IPS-NIHi7 (cell line): ENCODE measurements around the gene DDC.

ENCODE experiments used
- DNase-seq: peaks from one replicate; pipeline ENCODE4 v3.0.0; 2012; ENCODE audit warnings: mixed read lengths; ENCODE audit errors: extremely low spot score

DDC gene, protein sequence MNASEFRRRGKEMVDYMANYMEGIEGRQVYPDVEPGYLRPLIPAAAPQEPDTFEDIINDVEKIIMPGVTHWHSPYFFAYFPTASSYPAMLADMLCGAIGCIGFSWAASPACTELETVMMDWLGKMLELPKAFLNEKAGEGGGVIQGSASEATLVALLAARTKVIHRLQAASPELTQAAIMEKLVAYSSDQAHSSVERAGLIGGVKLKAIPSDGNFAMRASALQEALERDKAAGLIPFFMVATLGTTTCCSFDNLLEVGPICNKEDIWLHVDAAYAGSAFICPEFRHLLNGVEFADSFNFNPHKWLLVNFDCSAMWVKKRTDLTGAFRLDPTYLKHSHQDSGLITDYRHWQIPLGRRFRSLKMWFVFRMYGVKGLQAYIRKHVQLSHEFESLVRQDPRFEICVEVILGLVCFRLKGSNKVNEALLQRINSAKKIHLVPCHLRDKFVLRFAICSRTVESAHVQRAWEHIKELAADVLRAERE

DNA sequence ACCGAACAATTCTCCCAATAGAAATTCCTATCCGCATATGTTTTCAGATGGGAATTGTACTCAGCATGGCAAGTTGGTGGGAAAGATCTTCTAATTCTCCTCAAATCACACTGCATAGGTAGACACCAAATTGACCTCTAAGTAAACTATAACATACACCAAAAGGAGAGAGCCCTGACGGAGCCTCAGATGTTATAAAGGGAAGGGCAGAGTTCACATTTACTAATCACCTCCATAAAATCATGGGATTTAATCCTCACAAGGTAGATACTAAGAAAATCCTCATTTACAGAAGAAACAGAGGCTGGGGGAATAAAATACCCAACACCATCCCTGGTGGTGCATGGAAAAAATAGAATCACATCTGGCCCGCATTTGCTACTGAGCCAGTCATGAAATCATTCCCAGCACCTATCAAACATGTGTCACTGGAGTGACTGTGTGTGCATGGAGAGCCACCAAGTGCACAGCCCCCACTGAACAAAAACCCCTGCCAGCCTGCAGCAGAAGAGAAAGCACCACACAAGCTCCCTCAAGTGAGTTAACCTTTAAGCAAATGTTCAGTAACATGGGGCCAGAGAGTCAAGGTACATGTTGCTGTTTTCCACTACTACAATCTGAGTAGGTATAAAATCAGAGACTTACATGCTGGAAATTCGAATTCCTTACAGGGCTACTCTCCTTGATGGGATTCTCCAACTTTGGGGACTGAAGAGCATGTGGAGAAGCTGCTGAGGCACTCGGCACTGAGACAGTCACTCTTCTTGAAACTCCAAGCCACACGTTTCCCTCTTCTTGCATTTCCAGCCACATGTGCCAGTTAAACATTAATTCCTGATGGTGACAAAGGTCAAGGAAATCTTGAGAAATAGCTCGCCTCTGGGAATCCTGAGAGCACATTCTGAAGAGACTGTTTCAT, at the start of gene DDC:
TSS of gene DDC (minus strand) at position 766 of the 919 bp plus-strand sequence. CDS start 21,320 bp downstream, outside the sequence.
- DNase-seq: no peak

DNA sequence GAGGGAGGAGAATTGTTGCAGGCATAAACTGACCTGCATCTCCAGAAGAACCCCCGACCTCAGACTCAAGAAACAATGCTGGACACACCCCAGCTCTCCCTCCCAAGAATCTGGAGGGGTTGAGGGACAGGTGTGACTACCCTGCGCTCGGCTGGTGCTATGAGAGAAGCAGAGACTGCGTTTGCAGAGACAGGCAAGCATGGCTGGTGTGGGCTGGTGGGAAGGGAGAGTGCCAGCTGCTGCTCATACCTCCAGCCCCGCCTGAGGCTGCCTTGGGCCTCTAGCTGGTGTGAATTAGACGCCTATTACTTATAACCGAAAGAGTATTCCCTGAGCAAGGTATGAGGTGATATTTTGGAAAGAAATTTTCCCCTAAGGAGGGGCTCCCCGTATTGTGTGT, 48.3 kb upstream of the DDC start:
- no peak for DNase-seq

DNA sequence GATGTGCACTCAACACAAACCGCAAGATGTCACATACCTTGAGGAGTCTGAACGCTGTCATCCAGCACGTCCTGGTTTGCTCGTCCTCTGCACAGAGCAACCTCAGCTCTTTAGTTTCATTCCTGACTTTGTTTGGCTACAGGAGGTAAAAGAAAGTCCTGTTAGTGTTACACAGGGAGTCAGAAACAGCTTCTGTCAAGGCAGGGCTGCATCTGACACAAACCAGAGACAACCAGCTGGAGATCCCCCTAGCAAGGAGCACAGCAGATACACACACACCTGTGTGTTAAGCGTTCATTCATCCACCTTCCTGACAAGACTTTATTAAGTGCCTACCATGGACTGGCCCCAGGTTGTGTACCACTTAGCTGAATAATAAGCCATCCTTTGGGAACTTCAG, 47.5 kb upstream of the DDC start:
- DNase-seq: no peak

DNA sequence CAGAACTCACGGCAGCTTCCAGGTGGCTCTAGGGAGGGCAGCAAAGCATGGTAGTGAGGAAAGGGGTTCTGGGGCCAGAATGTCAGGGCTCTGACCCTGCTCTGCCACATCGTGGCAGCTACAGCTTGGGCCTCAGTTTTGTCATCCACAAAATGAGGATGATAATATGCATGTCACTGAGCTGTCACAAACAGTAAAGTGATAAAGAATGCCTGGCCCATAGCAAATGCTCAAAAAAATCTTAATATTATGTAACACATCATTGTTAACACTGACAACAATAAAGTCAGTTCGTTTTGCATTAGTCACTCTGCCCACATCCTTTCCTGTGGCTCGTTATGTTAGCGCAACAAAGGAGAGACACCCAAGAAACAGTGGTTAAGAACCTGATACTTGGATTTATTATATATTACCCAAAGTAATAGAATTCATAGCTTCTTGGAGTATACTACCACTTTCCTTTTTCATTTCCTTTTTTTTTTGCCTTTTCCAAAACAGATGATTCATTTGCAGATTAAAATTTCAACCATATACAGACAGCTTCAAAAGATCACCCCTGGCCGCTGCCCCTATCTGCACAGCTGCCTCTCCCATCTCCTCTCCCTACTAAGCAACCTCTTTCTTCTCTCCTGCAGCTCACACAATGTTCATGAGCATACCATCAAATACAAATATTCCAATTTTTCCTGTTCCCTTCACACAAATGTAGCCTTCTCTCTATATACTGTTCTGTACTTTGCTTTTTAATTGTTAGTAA, 45.5 kb upstream of the DDC start:
- DNase-seq: no peak

DNA sequence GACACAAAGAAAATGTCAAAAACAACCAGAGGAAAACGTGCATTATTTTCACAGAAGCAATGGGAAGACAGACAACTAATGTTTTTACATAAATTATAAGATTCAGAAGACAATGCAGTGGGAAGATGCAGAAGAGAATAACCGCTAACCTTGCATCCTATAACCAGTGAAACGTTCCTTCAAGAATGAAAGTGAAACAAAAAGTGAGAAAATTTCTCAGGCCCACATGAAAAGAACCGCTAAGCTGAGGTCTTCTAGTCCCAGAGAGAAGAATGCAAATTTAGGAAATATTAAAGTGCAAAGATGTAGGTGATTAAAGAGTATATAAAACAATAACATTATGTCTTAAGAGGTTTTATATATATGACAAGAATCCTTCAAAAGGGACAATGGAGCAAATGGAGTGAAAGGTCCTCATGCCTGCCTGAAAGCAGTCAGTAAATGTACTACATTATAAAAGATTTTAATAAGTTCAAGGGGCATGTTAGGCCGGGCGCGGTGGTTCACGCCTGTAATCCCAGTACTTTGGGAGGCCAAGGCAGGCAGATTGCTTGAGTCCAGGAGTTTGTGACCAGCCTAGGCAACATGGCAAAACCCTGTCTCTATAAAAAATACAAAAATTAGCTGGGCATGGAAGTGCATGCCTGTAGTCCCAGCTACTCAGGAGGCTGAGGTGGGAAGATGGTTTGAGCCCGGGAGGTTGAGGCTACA, 43.1 kb upstream of the DDC start:
- DNase-seq: no peak

DNA sequence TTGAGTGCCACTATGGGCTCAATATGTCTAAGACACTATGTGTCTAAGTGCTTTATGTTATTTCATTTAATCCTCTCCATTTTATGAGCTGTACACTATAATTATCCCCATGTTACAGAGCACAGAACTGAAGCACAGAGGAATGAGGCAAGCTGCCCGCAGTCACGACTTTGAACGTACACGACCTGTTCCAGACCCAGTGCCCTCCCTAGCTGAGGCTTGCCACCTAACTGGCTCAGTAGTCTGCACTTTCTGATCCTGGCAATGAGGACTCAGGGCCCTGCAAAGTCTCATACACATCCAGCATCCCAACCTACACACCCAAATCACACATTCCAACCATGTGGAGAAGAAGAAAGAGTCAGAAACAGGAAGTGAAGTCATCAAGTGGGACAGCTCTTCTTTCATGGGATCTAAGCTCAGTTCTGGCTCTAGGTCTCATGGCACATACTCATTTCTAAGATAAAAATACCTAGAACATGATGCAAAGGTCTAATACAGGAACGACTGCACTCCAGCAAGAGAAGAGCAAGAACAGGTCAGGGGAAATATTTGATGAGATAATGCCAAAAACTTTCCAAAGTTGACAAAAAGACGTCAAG, 42.4 kb upstream of the DDC start:
- no peak for DNase-seq

DNA sequence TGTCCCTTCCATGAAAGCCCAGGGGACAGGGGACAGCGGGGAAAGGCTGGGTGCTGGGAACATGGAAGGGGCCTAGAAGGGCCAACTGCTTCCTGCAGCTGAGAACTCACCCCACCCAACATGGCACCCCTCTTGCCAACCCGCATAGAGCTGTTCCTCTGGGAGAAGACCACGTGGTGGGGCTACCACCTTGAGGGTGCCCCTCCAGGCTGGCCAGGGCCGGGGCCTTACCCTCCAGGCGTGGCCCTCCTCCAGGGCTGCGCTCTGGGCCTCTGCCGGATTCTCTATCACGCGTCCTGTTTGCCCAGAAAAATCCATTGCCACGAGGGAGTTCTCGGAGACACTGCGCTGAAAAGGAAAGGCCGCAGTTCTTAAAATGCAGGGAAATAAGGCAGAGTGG, 39.9 kb upstream of the DDC start:
- DNase-seq: no peak

DNA sequence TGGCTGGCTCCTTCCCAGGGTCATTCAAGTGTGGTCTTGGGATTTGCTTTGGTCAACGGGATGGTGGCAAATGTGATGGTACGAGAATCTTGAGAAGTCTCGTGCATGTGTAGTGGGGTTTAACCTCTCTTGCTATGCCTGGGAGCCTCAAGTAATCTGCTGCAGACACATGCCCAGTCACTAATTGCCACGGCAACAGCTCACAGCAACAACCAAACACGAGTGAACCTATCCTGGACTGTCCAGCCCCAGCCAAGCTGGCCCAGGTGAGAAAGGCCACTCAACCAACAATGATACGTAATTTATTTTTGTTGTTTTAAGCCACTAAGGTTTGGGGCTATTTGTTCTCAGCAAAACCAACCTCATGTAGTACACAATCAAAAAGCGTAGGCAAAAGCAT, 38.1 kb upstream of the DDC start:
- no peak for DNase-seq

DNA sequence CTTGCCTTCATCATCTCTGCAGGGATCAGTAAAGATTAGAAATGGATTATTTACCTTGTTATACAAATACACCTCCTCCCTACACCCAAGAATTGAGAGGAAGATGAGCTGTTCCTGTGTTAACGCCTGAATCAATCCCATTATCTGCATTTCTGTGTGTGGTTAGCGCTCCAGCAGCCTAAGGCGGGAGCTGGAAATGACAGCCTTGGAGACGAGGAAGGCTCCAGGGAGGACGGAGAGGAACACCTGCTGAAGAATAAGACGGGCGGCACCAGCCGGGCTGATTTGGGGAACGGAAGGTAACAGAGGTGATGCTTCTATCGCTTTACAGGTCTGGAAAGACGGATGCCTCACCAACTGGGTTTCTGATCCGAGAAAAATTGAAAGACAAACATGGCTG, 34.2 kb upstream of the DDC start:
- DNase-seq: no peak

DNA sequence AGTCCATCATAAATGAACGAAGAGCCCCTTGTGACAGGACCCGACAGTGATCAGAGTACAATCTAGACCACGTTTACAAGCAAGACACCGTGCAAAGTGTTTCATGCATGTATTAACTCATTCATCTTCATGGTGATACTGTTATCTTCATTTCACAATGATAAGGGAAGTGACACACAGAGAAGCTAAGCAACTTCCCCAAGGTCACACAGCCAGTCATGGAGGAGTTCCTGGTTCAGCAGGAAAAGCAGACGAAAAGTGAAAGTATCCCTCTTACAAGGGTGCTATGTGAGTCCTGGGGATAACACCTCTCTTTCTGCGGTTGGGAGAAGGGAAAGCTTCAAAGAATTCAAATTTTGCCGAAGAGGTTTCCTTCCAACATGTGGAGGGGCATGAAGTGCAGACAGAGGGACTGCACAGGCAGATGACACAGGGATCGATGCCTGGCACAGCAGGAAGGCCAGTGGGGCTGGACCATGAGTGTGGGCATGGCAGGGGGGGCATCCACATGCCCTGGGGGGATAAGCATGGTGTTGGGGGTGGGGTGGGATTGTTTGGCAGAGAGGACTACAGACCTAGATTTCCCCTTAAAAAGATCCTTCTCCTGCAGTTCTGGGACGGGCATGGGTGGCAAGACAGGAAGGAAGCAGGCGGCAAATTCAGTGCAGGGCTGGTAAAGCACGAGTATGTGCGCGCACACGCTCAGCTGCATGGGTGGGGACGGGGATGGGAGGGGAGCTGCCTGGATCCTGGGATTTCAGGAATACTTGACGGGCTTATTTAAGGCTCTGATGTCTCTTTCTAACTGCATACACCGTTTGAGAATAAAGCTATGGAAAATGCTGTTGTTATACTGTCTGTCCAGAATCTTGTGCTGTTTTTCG, 33.5 kb upstream of the DDC start:
- no peak for DNase-seq

DNA sequence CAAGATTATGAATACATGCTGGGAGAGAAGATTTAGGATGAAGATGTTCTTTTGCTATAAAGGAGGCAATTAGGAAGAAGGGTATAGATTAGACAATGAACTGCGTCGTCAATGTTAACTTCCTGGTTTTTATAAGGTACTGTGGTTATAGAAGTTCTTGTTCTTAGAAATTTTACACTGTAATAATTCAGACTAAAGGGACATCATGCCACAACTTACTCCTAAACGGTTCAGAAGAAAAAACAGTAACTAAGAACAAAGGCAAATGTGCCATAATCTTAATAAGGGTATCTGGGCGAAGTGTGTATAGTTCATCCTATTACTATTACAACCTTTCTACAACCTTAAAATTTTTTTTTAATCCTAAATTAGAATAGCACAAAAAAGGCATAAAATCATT, 31.3 kb upstream of the DDC start:
- DNase-seq: no peak

DNA sequence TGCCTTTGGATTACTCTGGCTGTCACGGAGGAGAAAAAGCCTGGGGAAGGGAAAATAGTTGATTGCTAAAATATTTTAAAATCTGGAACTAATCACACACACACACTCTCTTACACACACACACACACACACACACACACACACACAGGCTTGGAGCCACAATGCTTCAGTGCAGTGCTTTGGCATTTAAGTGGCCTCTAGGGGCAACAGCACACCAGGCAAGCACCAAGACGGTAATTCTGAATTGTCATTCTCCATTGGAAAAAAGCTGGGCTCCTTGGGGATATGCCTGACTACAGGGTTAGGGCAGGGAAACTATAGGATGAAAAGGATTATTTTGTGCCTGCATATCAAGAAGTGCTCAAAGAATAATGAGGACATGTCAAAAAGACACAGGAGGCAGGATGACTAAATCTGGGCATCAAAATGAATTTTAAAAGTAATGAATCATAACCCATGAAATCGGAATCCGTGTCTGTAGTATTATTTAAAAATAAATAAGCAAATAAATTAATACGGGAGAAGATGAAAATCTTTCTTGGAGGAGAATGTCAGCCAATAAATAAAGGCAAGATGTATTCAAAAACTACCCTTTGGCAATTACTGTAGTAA, 30.4 kb upstream of the DDC start:
- DNase-seq: peak; percentile 55

DNA sequence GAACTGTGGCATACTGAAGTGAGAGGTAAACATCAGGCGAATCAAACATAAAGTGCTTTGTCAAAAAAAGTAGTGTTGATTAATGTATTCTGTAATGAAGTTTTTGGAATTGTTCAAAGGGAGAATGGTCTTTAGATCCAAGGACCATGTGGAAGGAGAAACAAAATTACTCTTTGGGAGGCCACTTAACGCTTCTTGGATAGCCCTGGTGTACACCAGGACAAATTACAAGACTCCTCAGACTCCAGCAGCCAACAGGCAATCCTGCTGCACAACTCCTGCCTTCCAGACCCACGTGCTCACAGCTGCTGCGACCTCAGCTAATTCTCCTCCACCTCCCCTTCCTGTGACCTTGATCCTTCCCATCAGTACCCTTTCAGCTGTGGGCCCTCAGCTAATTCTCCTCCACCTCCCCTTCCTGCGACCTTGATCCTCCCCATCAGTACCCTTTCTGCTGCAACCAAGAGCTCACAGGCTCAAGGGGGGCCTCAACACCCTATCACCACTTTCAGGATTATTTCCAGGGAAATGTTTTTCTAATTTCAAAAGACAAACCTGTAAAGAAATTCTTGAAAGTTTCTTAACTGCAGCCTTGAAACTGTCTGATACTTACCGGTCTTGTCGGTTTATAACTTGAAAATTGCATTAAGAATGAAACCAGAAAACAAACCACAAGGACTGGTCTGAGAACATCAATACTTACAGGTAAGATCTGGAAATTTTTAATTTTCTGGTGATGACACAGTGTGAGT, 29.7 kb upstream of the DDC start:
- no peak for DNase-seq

DNA sequence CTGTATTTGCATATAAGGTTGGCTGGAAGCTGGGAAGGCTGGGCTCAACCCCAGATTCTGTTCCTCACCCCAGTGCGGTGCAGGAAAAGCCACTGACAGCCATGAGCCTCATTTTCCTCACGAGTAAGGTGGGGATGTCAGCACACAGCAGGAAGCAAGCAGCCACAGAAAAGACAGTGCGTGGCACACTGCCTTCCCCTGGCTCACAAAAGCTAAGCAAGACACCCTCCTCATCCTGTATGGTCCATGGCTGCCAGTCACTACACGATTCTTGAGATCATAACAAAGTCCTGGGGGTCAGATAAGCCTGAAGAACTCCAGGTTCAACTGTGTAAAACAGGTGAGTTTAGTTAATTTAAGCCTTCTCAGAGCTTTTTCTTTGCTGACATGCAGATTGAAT, 28.9 kb upstream of the DDC start:
- DNase-seq: no peak

DNA sequence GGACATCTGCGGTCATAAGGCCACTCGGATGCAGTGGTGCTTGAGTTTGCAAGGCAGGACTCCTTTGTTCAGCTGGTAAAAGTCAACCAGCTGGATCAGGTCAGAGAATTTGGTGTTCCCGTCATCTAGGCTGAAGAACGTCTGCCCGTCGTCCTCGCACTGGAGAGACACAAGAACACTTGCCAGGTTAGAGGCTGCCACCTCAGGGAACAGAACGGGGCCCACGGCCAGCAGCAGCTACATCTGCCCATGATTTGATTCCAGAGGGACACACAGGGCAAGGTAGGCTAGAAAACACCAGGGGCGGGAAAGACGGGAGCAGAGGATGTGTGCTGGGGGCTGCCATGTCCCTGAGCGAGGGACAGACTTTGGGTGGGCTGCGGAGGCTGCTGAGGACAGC, 27.7 kb upstream of the DDC start:
- no peak for DNase-seq

DNA sequence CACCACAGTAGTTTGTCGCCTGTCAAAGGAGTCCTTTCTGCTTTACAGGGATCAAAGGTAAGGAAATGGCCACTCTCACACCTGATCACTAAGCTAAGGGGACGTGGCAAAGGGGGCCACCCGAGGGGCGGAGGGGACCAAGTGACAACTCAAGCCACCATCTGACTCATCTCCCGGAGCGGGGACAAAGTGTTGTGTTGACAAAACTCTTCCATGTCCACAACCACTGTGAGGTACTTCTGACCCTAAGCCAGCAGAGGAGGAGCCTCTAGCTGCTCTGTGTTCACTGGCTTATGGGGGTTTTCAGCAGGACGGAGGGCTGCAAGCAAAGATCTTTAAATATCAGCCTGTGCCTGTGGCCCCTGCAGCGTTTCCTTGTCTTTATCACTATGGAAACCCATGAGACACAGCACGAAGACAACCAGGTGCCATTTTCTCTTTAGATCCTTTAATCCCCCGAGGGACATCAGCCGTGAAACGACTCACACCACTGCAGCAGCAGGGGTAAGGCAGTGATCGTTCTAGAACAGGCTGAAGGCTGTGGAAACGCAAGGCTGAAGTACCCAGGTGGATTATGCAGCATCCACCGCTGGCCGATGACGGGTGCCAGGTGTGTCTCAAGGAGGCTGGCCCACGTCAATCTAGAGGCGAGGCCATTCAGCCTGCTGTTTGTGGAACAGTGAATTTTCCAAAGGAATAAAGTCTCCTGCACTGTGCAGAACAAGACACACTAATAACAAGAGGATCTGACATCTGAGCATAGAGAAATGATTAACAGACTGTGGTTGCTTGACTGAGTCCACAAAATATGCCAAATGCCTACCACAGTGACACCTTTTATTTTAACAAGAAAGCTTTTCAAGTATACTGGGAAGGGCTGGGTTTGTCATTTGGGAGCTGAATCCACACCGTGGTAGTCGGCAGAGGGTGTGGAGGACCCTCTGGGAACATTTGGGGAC, 26.6 kb upstream of the DDC start:
- no peak for DNase-seq

DNA sequence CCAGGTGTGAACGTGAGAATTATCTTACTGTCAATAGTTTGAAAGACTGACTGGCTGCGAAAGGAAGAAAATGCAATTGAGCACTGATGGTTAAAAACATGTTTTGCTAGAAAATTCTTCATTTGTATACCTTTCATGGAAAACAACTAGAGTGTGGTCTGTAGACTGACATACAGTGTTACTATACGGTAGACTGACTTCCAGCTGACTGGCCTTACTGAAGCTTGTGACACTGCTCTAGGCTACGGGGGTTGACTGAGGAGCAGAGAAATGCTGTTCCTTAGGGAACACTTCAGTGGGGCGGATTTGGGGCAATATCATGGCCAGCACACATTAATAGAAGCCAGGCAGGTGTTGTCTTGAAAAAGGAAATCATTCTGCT, 25.9 kb upstream of the DDC start:
- DNase-seq: no peak

DNA sequence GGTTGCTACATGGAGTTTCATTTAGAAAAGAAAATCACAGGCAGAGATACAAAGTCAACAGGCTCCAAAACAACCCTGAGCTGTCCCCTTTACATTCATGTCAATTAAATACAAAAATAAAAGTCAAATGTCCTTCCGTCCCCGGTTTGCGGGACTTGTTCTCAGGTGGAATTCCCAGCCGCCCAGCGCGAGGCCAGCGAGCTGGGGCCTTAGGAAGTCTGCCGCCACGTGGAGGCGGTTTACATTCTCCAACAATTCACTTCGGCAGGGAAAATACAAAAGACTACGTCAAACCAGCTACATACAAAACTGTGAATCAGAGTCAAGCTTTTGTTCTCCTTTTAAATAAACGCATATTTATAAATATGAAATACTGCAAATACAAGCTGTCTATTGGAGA, 25.3 kb upstream of the DDC start:
- no peak for DNase-seq
